ENCODE measurements around the gene ALX4.

Gene ALX4

GRCh38 chr11:44347538-44347937 is 37.6 kb upstream of the ALX4 start:
- no peak for DNase-seq

GRCh38 chr11:44346983-44347382 is 37.0 kb upstream of the ALX4 start:
- peaks cover 5% of the 10 kb centered on the region for H3K27me3 ChIP-seq (replicated peaks; ENCODE audit: control insufficient read depth, insufficient read depth, low read length, poor library complexity, severe bottlenecking)
- no peak for DNase-seq
- no peaks in the 10 kb centered on the region for H3K4me1 ChIP-seq (ENCODE audit: control insufficient read depth, insufficient read depth, low read length, poor library complexity, severe bottlenecking)
- no peak overlapping the region for H3K4me3 ChIP-seq (ENCODE audit: insufficient read depth, low read depth, low read length, poor library complexity, severe bottlenecking)
- H3K9me3 ChIP-seq (ENCODE audit: control insufficient read depth, low read length), result no peaks in the 10 kb centered on the region
- H3K36me3 ChIP-seq (ENCODE audit: control insufficient read depth, insufficient read depth, low read length), result no peaks in the 10 kb centered on the region
- no peak overlapping the region for H3K27ac ChIP-seq (ENCODE audit: insufficient read depth, low read length, poor library complexity, severe bottlenecking)

More at GRCh38 chr11:44347538-44347937, 37.6 kb upstream of the ALX4 start:
- no peaks in the 10 kb centered on the region for H3K9me3 ChIP-seq (ENCODE audit: control insufficient read depth, low read length)
- no peaks in the 10 kb centered on the region for H3K4me1 ChIP-seq (ENCODE audit: control insufficient read depth, insufficient read depth, low read length, poor library complexity, severe bottlenecking)
- H3K4me3 ChIP-seq (ENCODE audit: insufficient read depth, low read depth, low read length, poor library complexity, severe bottlenecking), result no peak overlapping the region
- H3K27me3 ChIP-seq (replicated peaks; ENCODE audit: control insufficient read depth, insufficient read depth, low read length, poor library complexity, severe bottlenecking), result peaks cover 5% of the 10 kb centered on the region
- no peaks in the 10 kb centered on the region for H3K36me3 ChIP-seq (ENCODE audit: control insufficient read depth, insufficient read depth, low read length)
- H3K27ac ChIP-seq (ENCODE audit: insufficient read depth, low read length, poor library complexity, severe bottlenecking), result no peak overlapping the region

- no peak for DNase-seq
- Histone ChIP-seq H3K36me3 (ENCODE audit: control insufficient read depth, insufficient read depth, low read length) (no peaks in the 10 kb centered on the region), H3K27me3 (replicated peaks; ENCODE audit: control insufficient read depth, insufficient read depth, low read length, poor library complexity, severe bottlenecking) (peaks cover 5% of the 10 kb centered on the region), H3K4me1 (ENCODE audit: control insufficient read depth, insufficient read depth, low read length, poor library complexity, severe bottlenecking) (no peaks in the 10 kb centered on the region), H3K27ac (ENCODE audit: insufficient read depth, low read length, poor library complexity, severe bottlenecking) (no peak overlapping the region), H3K9me3 (ENCODE audit: control insufficient read depth, low read length) (no peaks in the 10 kb centered on the region), H3K4me3 (ENCODE audit: insufficient read depth, low read depth, low read length, poor library complexity, severe bottlenecking) (no peak overlapping the region)
Observed at GRCh38 chr11:44345781-44346180, 35.8 kb upstream of the ALX4 start.

GRCh38 chr11:44344921-44345320 is 35.0 kb upstream of the ALX4 start:
- Histone ChIP-seq H3K36me3 (ENCODE audit: control insufficient read depth, insufficient read depth, low read length) (no peaks in the 10 kb centered on the region), H3K9me3 (ENCODE audit: control insufficient read depth, low read length) (no peaks in the 10 kb centered on the region), H3K4me1 (ENCODE audit: control insufficient read depth, insufficient read depth, low read length, poor library complexity, severe bottlenecking) (no peaks in the 10 kb centered on the region), H3K27me3 (replicated peaks; ENCODE audit: control insufficient read depth, insufficient read depth, low read length, poor library complexity, severe bottlenecking) (no peaks in the 10 kb centered on the region), H3K27ac (ENCODE audit: insufficient read depth, low read length, poor library complexity, severe bottlenecking) (no peak overlapping the region), H3K4me3 (ENCODE audit: insufficient read depth, low read depth, low read length, poor library complexity, severe bottlenecking) (no peak overlapping the region)
- DNase-seq, result no peak

- H3K27me3 ChIP-seq (replicated peaks; ENCODE audit: control insufficient read depth, insufficient read depth, low read length, poor library complexity, severe bottlenecking), result no peaks in the 10 kb centered on the region
- H3K9me3 ChIP-seq (ENCODE audit: control insufficient read depth, low read length), result no peaks in the 10 kb centered on the region
- no peaks in the 10 kb centered on the region for H3K36me3 ChIP-seq (ENCODE audit: control insufficient read depth, insufficient read depth, low read length)
- H3K4me1 ChIP-seq (ENCODE audit: control insufficient read depth, insufficient read depth, low read length, poor library complexity, severe bottlenecking), result no peaks in the 10 kb centered on the region
- DNase-seq, result no peak
- no peak overlapping the region for H3K4me3 ChIP-seq (ENCODE audit: insufficient read depth, low read depth, low read length, poor library complexity, severe bottlenecking)
- H3K27ac ChIP-seq (ENCODE audit: insufficient read depth, low read length, poor library complexity, severe bottlenecking), result no peak overlapping the region
Observed at GRCh38 chr11:44344423-44344820, 34.5 kb upstream of the ALX4 start.

- Histone ChIP-seq H3K9me3 (ENCODE audit: control insufficient read depth, low read length) (no peaks in the 10 kb centered on the region), H3K27me3 (replicated peaks; ENCODE audit: control insufficient read depth, insufficient read depth, low read length, poor library complexity, severe bottlenecking) (no peaks in the 10 kb centered on the region)
Observed at GRCh38 chr11:44343778-44344422, 34.0 kb upstream of the ALX4 start.

GRCh38 chr11:44342616-44343015 is 32.7 kb upstream of the ALX4 start:
- H3K36me3 ChIP-seq (ENCODE audit: control insufficient read depth, insufficient read depth, low read length), result no peaks in the 10 kb centered on the region
- no peak for DNase-seq
- H3K4me1 ChIP-seq (ENCODE audit: control insufficient read depth, insufficient read depth, low read length, poor library complexity, severe bottlenecking), result no peaks in the 10 kb centered on the region
- H3K27ac ChIP-seq (ENCODE audit: insufficient read depth, low read length, poor library complexity, severe bottlenecking), result no peak overlapping the region
- peaks cover 5% of the 10 kb centered on the region for H3K27me3 ChIP-seq (replicated peaks; ENCODE audit: control insufficient read depth, insufficient read depth, low read length, poor library complexity, severe bottlenecking)
- H3K4me3 ChIP-seq (ENCODE audit: insufficient read depth, low read depth, low read length, poor library complexity, severe bottlenecking), result no peak overlapping the region
- H3K9me3 ChIP-seq (ENCODE audit: control insufficient read depth, low read length), result no peaks in the 10 kb centered on the region

More at GRCh38 chr11:44343778-44344422, 34.0 kb upstream of the ALX4 start:
- Histone ChIP-seq H3K27ac (ENCODE audit: insufficient read depth, low read length, poor library complexity, severe bottlenecking) (no peak overlapping the region), H3K4me1 (ENCODE audit: control insufficient read depth, insufficient read depth, low read length, poor library complexity, severe bottlenecking) (no peaks in the 10 kb centered on the region), H3K36me3 (ENCODE audit: control insufficient read depth, insufficient read depth, low read length) (no peaks in the 10 kb centered on the region), H3K4me3 (ENCODE audit: insufficient read depth, low read depth, low read length, poor library complexity, severe bottlenecking) (no peak overlapping the region)
- no peak for DNase-seq

GRCh38 chr11:44340656-44341055 is 30.7 kb upstream of the ALX4 start:
- Histone ChIP-seq H3K27me3 (replicated peaks; ENCODE audit: control insufficient read depth, insufficient read depth, low read length, poor library complexity, severe bottlenecking) (peaks cover 5% of the 10 kb centered on the region), H3K4me1 (ENCODE audit: control insufficient read depth, insufficient read depth, low read length, poor library complexity, severe bottlenecking) (no peaks in the 10 kb centered on the region)

GRCh38 chr11:44339530-44339883 is 29.6 kb upstream of the ALX4 start:
- Histone ChIP-seq H3K36me3 (ENCODE audit: control insufficient read depth, insufficient read depth, low read length) (no peaks in the 10 kb centered on the region), H3K27me3 (replicated peaks; ENCODE audit: control insufficient read depth, insufficient read depth, low read length, poor library complexity, severe bottlenecking) (peaks cover 5% of the 10 kb centered on the region), H3K9me3 (ENCODE audit: control insufficient read depth, low read length) (no peaks in the 10 kb centered on the region), H3K27ac (ENCODE audit: insufficient read depth, low read length, poor library complexity, severe bottlenecking) (no peak overlapping the region), H3K4me1 (ENCODE audit: control insufficient read depth, insufficient read depth, low read length, poor library complexity, severe bottlenecking) (no peaks in the 10 kb centered on the region), H3K4me3 (ENCODE audit: insufficient read depth, low read depth, low read length, poor library complexity, severe bottlenecking) (no peak overlapping the region)
- DNase-seq, result no peak

More at GRCh38 chr11:44340656-44341055, 30.7 kb upstream of the ALX4 start:
- Histone ChIP-seq H3K9me3 (ENCODE audit: control insufficient read depth, low read length) (no peaks in the 10 kb centered on the region), H3K27ac (ENCODE audit: insufficient read depth, low read length, poor library complexity, severe bottlenecking) (no peak overlapping the region), H3K4me3 (ENCODE audit: insufficient read depth, low read depth, low read length, poor library complexity, severe bottlenecking) (no peak overlapping the region), H3K36me3 (ENCODE audit: control insufficient read depth, insufficient read depth, low read length) (no peaks in the 10 kb centered on the region)
- no peak for DNase-seq

- no peaks in the 10 kb centered on the region for H3K36me3 ChIP-seq (ENCODE audit: control insufficient read depth, insufficient read depth, low read length)
- H3K27me3 ChIP-seq (replicated peaks; ENCODE audit: control insufficient read depth, insufficient read depth, low read length, poor library complexity, severe bottlenecking), result peaks cover 5% of the 10 kb centered on the region
- no peak for DNase-seq
- no peaks in the 10 kb centered on the region for H3K9me3 ChIP-seq (ENCODE audit: control insufficient read depth, low read length)
- H3K4me1 ChIP-seq (ENCODE audit: control insufficient read depth, insufficient read depth, low read length, poor library complexity, severe bottlenecking), result no peaks in the 10 kb centered on the region
- H3K4me3 ChIP-seq (ENCODE audit: insufficient read depth, low read depth, low read length, poor library complexity, severe bottlenecking), result no peak overlapping the region
- no peak overlapping the region for H3K27ac ChIP-seq (ENCODE audit: insufficient read depth, low read length, poor library complexity, severe bottlenecking)
Observed at GRCh38 chr11:44338698-44339529, 29.0 kb upstream of the ALX4 start.
